Endothelial cell of umbilical vein (primary cell): ENCODE measurements around the gene LLGL2.

Source experiments
- EZH2 ChIP-seq: IDR thresholded peaks from 2 replicates; pipeline ENCODE4 v1.6.1; 2012; ENCODE audit warnings: borderline replicate concordance, low read depth, mild to moderate bottlenecking, moderate library complexity, low read length, inconsistent platforms; ENCODE audit not compliant: severe bottlenecking
- FOS ChIP-seq: IDR thresholded peaks from 2 replicates; pipeline ENCODE4 v1.6.1; 2011; ENCODE audit warnings: mild to moderate bottlenecking, low read length, moderate library complexity, borderline replicate concordance; ENCODE audit not compliant: insufficient read depth
- GATA2 ChIP-seq: IDR thresholded peaks from 2 replicates; pipeline ENCODE4 v1.7.0; 2011; ENCODE audit warnings: low read depth, mild to moderate bottlenecking, moderate library complexity, mixed read lengths, low read length; ENCODE audit not compliant: insufficient read length, insufficient read depth
- JUN ChIP-seq: IDR thresholded peaks from 2 replicates; pipeline ENCODE4 v1.6.1; 2011; ENCODE audit warnings: borderline replicate concordance, low read depth; ENCODE audit not compliant: insufficient read length, insufficient read depth
- MYC ChIP-seq: IDR thresholded peaks from one replicate; pipeline ENCODE4 v1.6.1; 2011; ENCODE audit warnings: mild to moderate bottlenecking, low read depth, low read length
- POLR2A ChIP-seq: IDR thresholded peaks from 2 replicates; pipeline ENCODE4 v1.6.1; 2012; ENCODE audit warnings: low read depth, mild to moderate bottlenecking, control low read depth, low read length
- POLR2AphosphoS5 ChIP-seq: IDR thresholded peaks from 2 replicates; pipeline ENCODE4 v1.6.1; 2012; ENCODE audit warnings: low read depth, mild to moderate bottlenecking, control low read depth, low read length, moderate library complexity; ENCODE audit not compliant: insufficient read depth
- TF ChIP-seq, protein P1 (sequence below), 2 donors: IDR thresholded peaks; 1 replicate in 1 of 2; 2 replicates in 1 of 2; pipeline ENCODE4 v1.5.1; 2011; ENCODE audit warnings: low read length in 2 of 2, mild to moderate bottlenecking in 2 of 2, moderate library complexity in 2 of 2, control low read depth in 1 of 2, inconsistent platforms in 1 of 2, low read depth in 1 of 2; ENCODE audit not compliant: insufficient read depth in 1 of 2; ENCODE audit errors: extremely low read depth in 1 of 2
- TF ChIP-seq, protein P2 (sequence below): IDR thresholded peaks from 2 replicates; pipeline ENCODE4 v1.6.1; 2011; ENCODE audit not compliant: insufficient read depth, insufficient read length

DNA sequence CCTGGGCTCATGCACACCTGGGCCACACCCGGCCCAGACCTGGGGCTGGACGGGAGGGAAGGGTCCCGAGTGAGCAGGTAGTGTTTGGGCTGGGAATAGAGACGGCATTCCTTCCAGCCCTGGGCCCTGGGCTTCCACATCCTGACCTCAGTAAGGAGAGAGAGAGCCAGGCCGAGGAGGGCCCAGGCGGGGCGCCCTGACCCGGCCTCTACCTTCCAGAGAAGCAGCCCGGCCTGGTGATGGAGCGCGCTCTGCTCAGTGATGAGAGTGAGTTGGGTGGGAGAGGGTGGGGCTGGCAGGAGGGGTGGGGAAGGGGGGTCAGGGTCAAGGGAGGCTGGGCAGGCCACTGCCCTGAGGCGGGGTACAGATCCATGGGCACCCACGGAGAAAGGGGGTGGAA is 48.5 kb downstream of the LLGL2 start:
- TF ChIP-seq, protein P1, sequence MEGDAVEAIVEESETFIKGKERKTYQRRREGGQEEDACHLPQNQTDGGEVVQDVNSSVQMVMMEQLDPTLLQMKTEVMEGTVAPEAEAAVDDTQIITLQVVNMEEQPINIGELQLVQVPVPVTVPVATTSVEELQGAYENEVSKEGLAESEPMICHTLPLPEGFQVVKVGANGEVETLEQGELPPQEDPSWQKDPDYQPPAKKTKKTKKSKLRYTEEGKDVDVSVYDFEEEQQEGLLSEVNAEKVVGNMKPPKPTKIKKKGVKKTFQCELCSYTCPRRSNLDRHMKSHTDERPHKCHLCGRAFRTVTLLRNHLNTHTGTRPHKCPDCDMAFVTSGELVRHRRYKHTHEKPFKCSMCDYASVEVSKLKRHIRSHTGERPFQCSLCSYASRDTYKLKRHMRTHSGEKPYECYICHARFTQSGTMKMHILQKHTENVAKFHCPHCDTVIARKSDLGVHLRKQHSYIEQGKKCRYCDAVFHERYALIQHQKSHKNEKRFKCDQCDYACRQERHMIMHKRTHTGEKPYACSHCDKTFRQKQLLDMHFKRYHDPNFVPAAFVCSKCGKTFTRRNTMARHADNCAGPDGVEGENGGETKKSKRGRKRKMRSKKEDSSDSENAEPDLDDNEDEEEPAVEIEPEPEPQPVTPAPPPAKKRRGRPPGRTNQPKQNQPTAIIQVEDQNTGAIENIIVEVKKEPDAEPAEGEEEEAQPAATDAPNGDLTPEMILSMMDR (IDR thresholded peaks at IDR 0.05; ENCODE audit: extremely low read depth in 1 of 2, insufficient read depth in 1 of 2, low read depth in 1 of 2, low read length in 2 of 2), result no peak
- TF ChIP-seq EZH2 (no peak), POLR2A (no peak), POLR2AphosphoS5 (no peak), MYC (no peak), JUN (no peak), GATA2 (no peak), FOS (no peak)
- TF ChIP-seq, protein P2, sequence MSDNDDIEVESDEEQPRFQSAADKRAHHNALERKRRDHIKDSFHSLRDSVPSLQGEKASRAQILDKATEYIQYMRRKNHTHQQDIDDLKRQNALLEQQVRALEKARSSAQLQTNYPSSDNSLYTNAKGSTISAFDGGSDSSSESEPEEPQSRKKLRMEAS, result no peak
